ENCODE measurements around the gene SFT2D3.
A peak's percentile ranks its signal among the peaks of the same experiment; 100 is the strongest.

The SFT2D3 gene

GRCh38 chr2:127681288-127681804 lies 20.0 kb upstream of the SFT2D3 start:
- DNase-seq (ENCODE audit: low read depth in 2 of 2) = no peak

DNA sequence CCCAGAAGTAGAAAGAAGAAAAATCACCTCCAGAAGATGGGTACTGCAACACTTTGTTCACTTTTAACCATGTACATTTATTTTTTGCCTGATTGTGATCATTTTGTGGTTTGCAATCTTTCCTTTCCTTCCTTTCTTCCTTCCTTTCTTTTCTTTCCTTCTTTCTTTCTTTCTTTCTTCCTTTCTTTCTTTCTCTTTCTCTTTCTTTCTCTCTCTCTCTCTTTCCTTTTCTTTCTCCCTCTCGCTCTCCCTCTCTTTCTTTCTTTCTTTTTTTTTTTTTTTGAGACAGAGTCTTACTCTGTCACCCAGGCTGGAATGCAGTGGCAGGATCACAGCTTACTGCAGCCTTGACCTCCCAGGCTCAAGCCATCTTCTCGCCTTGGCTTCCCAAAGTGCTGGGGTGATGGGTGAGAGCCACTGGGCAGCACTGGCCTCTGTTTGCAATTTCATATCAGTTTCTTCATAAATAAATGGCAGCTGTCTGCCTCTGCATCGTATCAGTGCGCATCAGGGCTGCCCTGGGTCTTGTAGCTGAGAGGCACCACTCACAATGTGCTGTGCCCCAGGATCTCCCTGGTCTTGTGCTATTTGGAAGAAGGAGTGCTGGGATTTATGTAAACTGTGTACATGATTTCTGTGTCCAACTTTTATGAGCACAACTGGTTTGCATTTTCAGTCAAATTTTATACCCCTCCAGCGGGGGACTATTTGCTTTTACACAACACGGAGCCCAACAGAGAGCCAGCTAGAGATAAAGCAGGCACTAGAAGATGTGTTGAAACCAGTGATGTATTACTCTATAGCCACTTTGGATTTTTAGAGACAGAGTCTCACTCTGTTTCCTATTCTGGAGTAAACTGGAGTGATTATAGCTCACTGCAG lies 19.1 kb upstream of the SFT2D3 start:
- DNase-seq (ENCODE audit: low read depth in 2 of 2) = no peak

DNA sequence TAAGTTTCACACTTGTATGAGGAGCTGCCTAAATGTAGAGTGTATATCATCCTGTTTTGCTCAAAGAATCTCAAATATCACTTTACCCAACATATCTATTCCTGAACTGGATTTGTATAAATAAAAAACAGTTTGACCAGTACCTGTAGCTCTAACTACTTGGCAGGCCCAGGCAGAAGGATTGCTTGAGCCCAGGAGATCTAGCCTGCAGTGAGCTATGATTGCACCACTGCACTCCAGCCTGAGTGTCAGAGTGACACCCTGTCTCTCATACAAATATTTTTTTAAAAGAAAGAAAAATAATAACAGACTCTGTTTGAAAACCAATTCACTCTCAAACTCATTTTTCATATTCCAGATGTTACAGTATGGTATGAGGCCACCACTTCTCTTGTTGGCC lies 18.2 kb upstream of the SFT2D3 start:
- no peak for DNase-seq (ENCODE audit: low read depth in 2 of 2)

- DNase-seq (ENCODE audit: low read depth in 2 of 2) = no peak
Observed at GRCh38 chr2:127683757-127684156, 17.5 kb upstream of the SFT2D3 start.

DNA sequence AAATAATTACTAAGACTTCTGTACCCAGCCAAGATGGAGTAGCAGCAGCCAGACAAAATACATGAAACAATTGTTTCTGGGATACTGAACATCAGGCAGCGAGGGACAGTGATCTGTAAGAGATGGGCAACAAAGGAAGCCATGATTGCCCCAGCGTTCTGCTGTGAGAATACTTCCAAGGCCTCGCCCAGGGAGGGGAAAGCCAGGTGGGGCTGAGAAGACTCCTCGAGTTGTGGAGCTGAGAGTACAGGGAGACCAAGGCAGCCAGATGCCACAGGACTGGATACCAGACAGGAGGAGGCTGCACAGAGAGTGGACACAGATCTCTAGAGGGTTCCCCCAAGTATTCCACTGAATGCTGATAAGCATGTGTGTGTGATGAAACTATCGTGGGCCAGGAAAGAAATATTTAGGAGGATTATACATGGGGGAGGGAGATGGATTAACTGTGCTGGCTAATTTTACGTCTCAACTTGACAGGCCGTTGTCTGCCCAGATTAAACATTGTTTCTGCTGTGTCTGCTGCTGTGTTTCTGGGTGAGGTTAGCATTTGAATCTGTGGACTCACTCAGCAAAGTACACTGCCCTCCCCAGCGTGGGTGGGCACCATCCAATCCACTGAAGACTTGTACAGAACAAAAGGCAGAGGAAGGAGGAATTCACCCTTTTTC lies 15.8 kb upstream of the SFT2D3 start:
- DNase-seq (ENCODE audit: low read depth in 2 of 2) = no peak

DNA sequence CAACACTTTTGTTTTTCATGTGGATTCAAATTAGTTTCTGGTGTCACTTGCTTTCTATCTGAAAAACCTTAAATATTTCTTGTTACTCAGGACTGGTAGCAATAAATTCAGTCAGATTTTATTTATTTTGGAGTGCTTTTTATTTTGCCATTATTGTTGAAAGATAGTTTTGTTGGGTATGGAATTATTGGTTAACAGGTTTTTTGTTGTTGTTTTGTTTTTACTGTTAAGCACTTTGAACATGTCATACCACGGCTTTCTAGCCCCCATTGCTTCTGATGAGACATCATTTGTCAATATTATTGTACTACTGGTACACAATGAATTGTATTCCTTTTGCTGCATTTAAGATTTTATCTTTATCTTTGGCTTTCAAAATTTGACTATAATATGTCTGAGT lies 12.9 kb upstream of the SFT2D3 start:
- no peak for DNase-seq (ENCODE audit: low read depth in 2 of 2)

GRCh38 chr2:127690696-127691095 lies 10.6 kb upstream of the SFT2D3 start:
- DNase-seq (ENCODE audit: low read depth in 2 of 2) = no peak

- DNase-seq (ENCODE audit: low read depth in 2 of 2) = no peak
Observed at GRCh38 chr2:127694986-127695385, 6.3 kb upstream of the SFT2D3 start.

GRCh38 chr2:127695491-127696472 lies 5.5 kb upstream of the SFT2D3 start:
- DNase-seq (ENCODE audit: low read depth in 2 of 2) = peak in 1 of 2 donors; percentile 41

DNA sequence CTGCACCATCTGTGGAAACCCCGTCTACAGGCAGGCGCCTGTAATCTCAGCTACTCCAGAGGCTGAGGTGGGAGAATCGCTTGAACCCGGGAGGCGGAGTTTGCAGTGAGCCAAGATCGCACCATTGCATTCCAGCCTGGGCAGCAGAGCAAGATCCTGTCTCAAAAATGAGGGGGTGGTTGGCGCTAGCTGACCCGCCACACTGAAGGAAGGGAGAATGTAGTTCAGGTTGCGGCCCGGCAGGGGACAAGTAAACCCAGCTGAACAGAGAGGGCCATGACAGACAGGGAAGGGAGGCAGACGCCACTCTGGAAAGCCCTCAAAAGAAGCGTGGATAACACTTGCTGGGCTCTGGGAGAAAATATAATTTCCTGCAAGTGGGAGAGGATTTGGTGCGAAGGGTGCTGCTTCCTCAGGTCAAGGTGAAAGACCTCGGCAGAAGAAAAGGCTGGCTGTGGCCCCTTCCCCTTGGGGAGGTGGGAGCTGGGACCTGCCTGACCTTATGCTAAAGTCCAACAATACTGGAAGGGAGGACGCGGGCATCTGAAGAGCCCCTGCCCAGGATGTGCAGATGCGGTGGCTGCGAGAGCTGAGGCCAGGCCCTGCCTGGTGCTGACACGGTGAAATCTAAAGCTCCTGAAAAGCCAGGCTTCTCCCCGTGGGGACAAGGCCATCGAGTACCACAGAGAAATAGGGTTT lies 3.7 kb upstream of the SFT2D3 start:
- no peak for DNase-seq (ENCODE audit: low read depth in 2 of 2)

DNA sequence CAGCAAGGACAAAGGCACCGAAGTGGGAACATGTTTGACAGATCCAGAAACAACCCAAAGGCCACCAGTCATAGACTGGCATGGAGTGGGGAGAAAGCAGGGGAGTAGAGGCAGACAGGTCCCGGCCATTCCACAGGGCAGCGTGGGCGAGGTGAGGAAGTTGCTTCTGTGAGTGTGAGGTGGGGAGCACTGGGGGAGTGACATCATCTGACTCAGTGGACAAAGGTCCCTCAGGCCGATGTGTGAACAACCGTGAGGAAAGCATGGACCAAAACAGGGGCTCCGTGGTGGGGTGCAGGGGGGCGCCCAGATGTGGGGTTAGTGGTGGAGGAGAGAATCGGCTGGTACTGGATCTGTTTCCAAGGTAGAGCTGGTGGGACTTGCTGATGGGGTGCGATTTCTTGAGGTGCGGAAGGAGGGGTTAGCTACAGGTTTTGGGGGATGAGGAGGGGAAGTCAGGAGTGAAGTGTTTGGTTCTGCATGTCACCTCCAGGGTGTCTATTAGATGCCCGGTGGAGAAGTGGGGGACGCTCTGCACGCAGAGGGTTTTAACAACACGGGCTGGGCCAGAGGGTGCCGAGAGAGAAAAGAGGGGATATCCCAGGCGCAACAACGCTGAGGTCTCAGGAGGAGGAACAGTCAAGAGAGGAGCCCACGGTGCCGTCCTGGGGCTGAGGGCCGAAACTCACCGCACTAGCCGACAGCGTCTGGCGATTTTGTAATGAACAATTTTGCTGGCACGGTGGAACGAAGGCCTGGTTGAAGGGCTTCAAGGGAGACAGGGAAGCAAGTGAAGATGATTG lies 2.5 kb upstream of the SFT2D3 start:
- DNase-seq (ENCODE audit: low read depth in 2 of 2) = no peak

GRCh38 chr2:127700527-127701192 lies 637 bp upstream of the SFT2D3 start:
- peak in 1 of 2 donors; percentile 10 for DNase-seq (ENCODE audit: low read depth in 2 of 2)

GRCh38 chr2:127701651-127702394 lies 526 bp downstream of the SFT2D3 start:
- peak; percentile 57 to 61 for DNase-seq (ENCODE audit: low read depth in 2 of 2)

- DNase-seq (ENCODE audit: low read depth in 2 of 2) = no peak
Observed at GRCh38 chr2:127702395-127703009, 1.2 kb downstream of the SFT2D3 start.

- DNase-seq (ENCODE audit: low read depth in 2 of 2) = no peak
Observed at GRCh38 chr2:127703282-127703681, 2.0 kb downstream of the SFT2D3 start.

- no peak for DNase-seq (ENCODE audit: low read depth in 2 of 2)
Observed at GRCh38 chr2:127704641-127705390, 3.5 kb downstream of the SFT2D3 start.

- DNase-seq (ENCODE audit: low read depth in 2 of 2) = no peak
Observed at GRCh38 chr2:127705391-127706065, 4.2 kb downstream of the SFT2D3 start.
